IPS DF 19.7 (cell line): ENCODE measurements around the gene STOX2.
A peak's percentile ranks its signal among the peaks of the same experiment; 100 is the strongest.
"Not testable (repeated sequence)": the region's sequence is repeated elsewhere in the genome, so short reads cannot be mapped to it uniquely, and the experiment has no call there.

Experiments used
- DNase-seq: peaks from one replicate; pipeline ENCODE4 v3.0.0-alpha.2; 2013; ENCODE audit warnings: low read depth, low spot score

Gene STOX2

DNA sequence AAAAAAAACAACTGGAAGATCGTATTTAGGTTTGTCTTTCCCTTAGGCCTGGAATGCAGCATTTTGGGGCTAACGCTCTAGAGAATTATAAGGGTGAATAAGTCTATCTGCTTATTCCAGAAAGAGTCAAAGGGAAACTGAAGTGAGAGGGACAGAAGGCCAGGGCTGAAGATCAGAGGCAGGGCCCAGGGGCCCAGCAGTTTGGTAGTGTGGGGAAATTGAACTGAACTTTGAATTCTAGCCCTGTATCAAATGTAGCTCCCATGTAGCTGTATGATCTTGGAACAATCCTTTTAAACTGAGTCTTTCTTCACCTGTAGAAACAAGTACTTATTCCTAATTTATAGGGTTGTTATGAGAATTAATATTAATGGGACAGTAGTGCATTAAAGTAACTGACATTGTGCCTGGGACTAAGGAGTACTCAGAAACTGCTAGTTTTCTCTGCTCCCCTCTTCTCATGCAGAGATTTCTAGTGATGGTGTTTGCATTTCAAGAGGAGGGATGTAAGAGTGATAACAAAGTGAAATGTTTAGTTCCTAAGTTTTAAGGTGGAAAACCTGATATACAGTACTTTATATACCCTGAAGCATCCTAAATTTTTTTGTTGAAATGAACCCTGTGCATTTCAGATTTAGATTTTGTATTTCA is 30.4 kb downstream of the STOX2 start:
- DNase-seq: no peak

GRCh38 chr4:183936047-183936446 is 30.9 kb downstream of the STOX2 start:
- no peak for DNase-seq

GRCh38 chr4:183936574-183937345 is 31.7 kb downstream of the STOX2 start:
- no peak for DNase-seq

GRCh38 chr4:183940864-183941263 is 35.8 kb downstream of the STOX2 start:
- no peak for DNase-seq

GRCh38 chr4:183941964-183942363 is 36.9 kb downstream of the STOX2 start:
- no peak for DNase-seq

GRCh38 chr4:183945741-183946140 is 40.6 kb downstream of the STOX2 start:
- DNase-seq: no peak

- DNase-seq: no peak
Measured at GRCh38 chr4:183950536-183950935, 45.4 kb downstream of the STOX2 start.

DNA sequence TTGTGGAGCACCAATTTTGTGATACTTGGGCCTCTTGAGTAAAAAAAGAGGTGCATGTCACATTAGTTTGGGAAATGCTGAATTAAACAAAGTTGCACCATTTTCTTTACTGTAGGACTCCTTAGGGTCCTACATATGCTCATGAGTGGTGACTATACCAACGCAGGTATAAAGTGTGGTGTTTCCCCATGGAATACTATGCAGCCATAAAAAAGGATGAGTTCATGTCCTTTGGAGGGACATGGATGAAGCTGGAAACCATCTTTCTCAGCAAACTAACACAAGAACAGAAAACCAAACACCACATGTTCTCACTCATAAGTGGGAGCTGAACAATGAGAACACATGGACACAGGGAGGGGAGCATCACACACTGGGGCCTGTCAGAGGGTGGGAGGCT is 47.5 kb downstream of the STOX2 start:
- DNase-seq: not testable (repeated sequence)

GRCh38 chr4:183959319-183960045 is 54.4 kb downstream of the STOX2 start:
- no peak for DNase-seq

- DNase-seq: peak; percentile 63
Measured at GRCh38 chr4:183960046-183960420, 54.9 kb downstream of the STOX2 start.

DNA sequence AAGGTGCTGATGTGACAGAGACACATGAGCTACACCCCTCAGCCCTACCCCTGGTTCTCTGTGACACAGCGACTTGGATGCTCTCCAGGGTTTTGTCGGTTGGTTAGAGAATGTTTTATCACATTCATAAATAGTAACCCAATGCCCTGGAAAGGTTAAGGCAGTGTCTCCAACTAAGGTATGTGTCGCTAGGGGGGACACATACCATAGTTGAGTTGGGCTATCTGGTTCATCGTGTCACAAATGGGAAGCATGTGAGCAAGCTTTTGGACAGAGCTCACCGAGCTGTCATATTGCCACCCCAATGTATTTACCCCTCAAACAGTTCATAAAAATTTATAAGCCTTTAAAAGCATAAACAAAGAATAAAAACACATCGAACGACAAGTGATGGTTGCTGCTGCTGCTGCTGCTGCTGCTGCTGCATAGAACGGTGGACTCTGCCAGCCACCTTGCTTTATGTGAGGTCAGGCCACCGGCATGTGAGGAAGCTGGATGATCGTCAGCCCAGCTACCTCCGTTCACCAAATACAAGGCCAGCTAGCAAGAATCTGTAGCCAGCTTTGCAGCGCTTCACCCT is 55.9 kb downstream of the STOX2 start:
- no peak for DNase-seq

DNA sequence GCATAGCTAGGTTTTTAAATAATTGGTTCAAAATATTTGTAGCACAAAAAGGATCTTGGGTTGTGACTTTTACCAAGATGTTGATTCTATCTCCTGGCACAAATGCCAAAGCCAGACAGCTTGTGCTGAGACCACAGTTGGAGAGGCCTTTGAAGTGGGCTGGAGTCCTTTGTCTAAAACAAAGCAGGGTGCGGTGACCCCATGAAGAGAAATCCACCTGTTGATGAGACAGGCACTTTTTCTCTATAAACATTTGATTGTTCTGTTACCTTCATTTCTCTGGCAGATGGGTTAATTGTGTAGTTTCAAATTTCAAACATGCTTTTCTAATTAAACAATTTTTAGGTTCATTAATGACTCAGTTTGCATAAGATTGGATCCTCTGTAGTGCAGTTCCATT is 56.7 kb downstream of the STOX2 start:
- no peak for DNase-seq

DNA sequence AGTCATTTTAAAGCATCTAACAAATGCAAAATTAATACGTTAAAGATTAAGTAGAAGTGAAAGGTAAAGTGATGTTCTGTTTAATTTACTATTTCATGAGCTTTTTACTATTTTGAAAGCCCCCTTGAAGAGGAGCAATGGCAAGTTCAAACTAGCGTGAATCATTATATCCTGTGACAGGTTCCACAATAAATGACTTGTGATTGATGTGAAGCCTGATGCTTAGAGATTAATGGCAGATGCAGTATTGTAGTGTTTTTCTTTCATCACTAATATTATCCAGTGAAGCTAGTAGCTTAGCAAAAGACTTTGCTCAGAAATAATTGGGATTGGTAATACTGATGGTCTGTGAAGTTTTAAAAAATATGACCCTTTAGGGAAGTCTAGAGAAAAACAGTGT is 57.3 kb downstream of the STOX2 start:
- DNase-seq: no peak

DNA sequence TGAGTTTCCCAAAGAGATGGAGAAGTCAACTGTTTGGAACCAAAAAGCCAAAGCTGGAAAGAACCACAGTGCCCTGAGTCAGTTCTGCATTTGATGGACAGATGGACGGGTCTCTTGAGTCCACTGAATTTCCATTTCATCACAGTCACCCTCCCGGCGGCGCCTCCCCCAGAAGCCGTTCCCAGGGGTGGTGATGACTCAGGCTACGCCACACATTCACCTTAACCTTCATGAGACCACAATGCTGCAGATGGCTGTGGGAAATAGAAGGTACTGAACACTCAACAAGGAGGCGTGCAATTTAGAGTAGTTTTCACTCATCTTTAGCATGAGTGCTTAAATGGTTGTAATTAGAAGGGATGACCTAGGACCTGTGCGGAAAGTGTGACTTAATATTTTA is 61.3 kb downstream of the STOX2 start:
- no peak for DNase-seq

GRCh38 chr4:183967266-183967665 is 62.2 kb downstream of the STOX2 start:
- DNase-seq: no peak

- DNase-seq: no peak
Measured at GRCh38 chr4:183968502-183968901, 63.4 kb downstream of the STOX2 start.

GRCh38 chr4:183968931-183969330 is 63.8 kb downstream of the STOX2 start:
- DNase-seq: no peak

DNA sequence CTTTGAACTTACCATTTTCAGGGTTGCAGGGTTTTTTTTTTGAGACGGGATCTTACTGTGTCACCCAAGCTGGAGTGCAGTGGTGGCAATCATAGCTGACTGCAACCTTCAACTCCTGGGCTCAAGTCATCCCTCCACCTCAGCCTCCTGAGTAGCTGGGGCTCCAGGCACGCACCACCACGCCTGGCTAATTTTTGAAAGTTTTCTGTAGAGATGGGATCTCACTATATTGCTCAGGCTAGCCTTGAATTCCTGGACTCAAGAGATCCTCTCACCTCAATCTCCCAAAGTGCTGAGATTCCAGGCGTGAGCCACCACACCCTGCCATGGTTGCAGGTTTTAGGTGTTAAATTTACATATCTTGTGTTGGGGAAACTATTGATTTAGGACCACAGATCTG is 64.5 kb downstream of the STOX2 start:
- no peak for DNase-seq

- DNase-seq: no peak
Measured at GRCh38 chr4:183971929-183972490, 66.9 kb downstream of the STOX2 start.

- DNase-seq: no peak
Measured at GRCh38 chr4:183977707-183978106, 72.6 kb downstream of the STOX2 start.

GRCh38 chr4:183984566-183984965 is 79.5 kb downstream of the STOX2 start:
- DNase-seq: no peak

DNA sequence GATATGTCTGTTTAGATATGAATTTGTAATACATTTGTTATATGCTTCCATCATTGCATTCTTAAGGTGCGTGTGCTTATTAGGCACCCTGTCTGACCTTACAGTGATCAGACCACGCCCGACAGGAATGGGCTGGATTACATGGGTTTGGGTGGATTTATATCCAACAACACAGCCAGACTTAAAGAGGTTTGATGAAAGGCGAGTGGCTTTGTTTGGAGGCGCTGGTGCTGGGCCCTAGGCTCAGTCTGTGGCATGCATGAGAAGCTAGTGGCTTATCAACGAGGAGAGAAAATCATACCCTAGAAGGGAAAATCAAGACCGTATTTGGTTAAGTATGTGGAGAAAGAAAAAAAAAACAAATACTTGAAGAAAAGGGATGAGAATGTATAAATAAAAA is 80.7 kb downstream of the STOX2 start:
- DNase-seq: no peak
